H1 (cell line): Measurements from ENCODE around the gene GNG14. TPM values are rescaled to one million over a fixed set of nuclear protein-coding genes. Genes with fewer than 3 reads are reported as not detected.

Experiments used
- CHD7 ChIP-seq: fragments of 300-600 bp; sonication (generic); IDR thresholded peaks from 2 replicates; pipeline ENCODE4 v1.7.1; 2012; ENCODE audit warnings: low read length, moderate library complexity, mild to moderate bottlenecking, inconsistent platforms; ENCODE audit not compliant: insufficient replicate concordance
- polyA plus RNA-seq, 7 experiments: library from polyadenylated mRNA; depleted of rRNA in 3 of 7; stranded (reverse) in 5 of 7; unstranded in 2 of 7; fragments of >200 nt in 5 of 7; fragments of 200-250 nt in 2 of 7; gene quantifications; 1 replicate in 5 of 7; 2 replicates in 1 of 7; 4 replicates in 1 of 7; pipeline versions ENCODE4 v1.2.1 to v1.2.3, GENCODE V29; 2011 to 2013; ENCODE audit warnings: missing spikeins in 2 of 7, mixed read lengths in 2 of 7
- total RNA-seq: library from RNA; stranded (reverse); fragmentation: NEBNext Ultra II Directional; extraction: Animal tissue kit (Norgen Biotek cat#: 25700); gene quantifications from 2 replicates; pipeline ENCODE4 v1.2.1, GENCODE V29; 2021

The GNG14 gene
- total and polyA plus RNA-seq, 2 of the 8 experiments (the other 6 are each of a cell fraction or from before 2014, with no cell fraction given): not detected

DNA sequence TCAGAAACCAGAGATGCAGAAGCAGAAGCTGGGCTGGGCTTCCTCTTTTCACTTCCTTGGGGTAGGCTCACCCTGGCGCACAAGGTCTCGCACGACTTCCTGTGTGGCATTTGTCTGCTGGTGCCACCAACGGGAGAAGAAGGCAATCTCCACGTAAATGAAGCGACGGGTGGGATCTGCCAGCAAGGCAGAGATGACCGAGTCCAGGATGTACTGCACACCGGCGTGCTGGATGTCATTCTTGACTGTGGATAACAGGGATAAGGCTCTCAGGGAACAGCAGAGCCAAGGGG lies 22.6 kb upstream of the GNG14 start (continued):
- TF ChIP-seq CHD7: no peak
